ENCODE data around the gene HHAT.

- TF ChIP-seq CTCF (IDR thresholded peaks at IDR 0.05): no peak
- TF ChIP-seq POLR2A (IDR thresholded peaks at IDR 0.05): no peak
- no peak for TF ChIP-seq POLR2AphosphoS5 (IDR thresholded peaks at IDR 0.05)
Observed at GRCh38 chr1:210413951-210414350, 85.2 kb downstream of the HHAT start.
